DMS53 treated with DMSO at 0.1 percent for 48 hours (cell line): ENCODE measurements around the gene CRYGS.

Experiments
- DNase-seq: peaks from one replicate; lab custom pipeline; 2025; ENCODE audit not compliant: unreplicated experiment; lab: John Stamatoyannopoulos, UW

Gene CRYGS

DNA sequence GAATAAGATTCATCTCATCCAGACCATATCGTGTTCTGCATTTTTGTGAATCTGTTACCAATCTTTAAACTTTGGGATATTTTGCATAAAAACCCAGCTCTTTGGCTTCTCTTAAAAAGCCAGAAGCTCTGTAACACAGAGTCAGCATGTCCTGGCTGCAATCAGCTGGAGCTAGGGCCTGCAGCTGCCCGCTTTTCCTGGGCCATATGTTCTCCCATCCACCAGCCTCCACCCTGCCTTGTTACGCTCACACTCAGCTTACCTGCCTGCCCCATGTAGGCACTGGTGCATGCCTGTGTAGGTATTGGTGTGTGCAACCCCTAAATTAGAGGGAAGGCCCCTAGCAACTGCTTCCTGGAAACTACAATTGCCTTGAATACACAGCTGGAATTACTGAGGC is 48.2 kb downstream of the CRYGS start:
- no peak for DNase-seq

DNA sequence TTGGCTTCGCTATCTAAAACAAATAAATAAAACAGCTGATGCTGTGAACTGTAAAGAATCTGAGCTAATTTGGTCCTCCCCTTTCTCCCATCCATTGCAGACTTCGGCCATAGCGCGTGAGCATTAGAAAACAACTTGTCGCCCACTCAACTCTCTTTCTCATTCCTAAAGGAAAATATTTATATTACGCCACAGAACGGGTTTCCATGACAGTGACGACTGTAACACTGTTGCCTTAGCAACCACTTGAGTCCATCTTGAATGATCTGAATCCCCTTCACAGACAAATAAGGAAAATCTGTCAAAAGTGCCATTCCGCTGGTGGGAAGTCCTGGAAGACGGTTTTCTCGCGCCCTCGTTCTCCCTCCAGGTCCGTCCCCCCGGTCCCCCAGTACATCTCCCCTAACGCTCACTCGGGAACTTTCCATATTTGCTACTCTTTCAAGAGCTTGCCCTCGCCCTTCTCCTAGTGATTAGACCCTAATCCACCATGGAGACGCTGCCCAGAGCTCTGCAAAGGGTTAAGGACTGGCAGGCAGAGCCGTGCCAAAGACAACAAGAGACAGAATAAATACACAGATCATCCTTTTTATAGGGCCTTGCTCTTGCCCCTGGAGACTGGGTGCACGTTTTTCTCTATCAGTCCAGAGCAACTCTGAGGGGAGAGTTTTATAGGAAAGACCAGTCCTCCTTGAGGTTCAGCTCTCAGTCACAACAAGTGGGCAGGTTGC is 50.5 kb downstream of the CRYGS start:
- DNase-seq = no peak

DNA sequence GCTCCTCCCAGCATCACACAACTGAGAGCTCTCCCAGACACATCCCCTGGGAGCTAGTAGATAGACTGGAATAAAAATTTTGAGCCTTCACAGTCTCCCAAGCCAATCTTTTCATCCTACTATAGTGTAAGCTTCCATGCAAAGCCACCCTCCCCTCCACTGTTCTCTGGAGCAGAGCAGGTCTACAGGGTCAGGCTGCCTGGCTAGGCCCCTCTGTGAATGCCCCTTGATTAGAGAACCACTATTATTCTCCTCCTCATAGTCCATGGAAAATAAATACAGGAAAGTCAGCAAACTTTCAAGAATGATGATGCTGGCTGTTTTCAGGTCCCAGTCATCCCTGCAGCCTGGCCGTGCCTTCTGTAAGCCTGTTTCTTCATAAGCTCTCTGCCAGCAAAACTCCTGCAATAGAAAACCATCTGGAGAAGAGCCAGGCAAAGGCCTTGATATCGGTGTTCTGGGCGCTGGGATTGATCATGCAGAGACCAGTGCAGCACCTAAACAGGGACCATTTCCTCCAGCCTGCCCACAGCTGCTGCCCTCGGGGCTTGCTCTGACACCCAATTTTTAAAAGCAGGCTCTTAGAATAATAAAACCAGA is 51.7 kb downstream of the CRYGS start:
- DNase-seq = no peak

DNA sequence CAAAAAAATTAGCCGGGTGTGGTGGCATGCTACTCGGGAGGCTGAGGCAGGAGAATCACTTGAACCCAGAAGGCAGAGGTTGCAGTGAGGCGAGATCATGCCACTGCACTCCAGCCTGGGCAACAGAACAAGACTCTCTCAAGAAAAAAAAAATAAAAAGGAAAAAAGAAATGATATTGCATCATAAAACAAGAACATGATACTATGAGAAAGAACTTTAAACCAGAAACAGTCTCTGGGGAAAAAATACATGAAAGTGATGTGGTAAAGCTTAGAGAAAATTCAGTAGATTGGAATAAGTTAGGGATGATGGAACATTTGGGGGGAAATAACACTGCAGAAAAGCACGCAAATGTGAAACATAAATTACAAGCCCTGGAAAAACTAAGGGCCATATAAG is 54.7 kb downstream of the CRYGS start:
- DNase-seq = no peak
